Panc1 (cell line): Measurements from ENCODE around the gene ROR1. TPM values are rescaled to one million over a fixed set of nuclear protein-coding genes. Genes with fewer than 3 reads are reported as not detected.
"Not testable (repeated sequence)": the region's sequence is repeated elsewhere in the genome, so short reads cannot be mapped to it uniquely, and the experiment has no call there.

Source experiments
- ATAC-seq: fragments of 200-7000 bp; cut with Tn5 transposase; 2 replicates; pipeline ENCODE4 v1.9.1; 2020; ENCODE audit warnings: mild to moderate bottlenecking, moderate library complexity
- BruUV-seq: library from RNA; stranded (reverse); fragments of 400-500 nt; replicated peaks from 2 replicates; lab custom pipeline; 2021; lab: Mats Ljungman, UMichigan
- CTCF ChIA-PET: fragments of 300-600 bp; sonication (Branson Sonifier 250); formaldehyde crosslinking; loops from one replicate; lab custom pipeline; 2022; ENCODE audit warnings: antibody characterized with exemption; lab: Charles Lee
- POLR2A ChIA-PET: fragments of 300-600 bp; sonication (Branson Sonifier 250); formaldehyde crosslinking; loops from one replicate; lab custom pipeline; 2022; ENCODE audit warnings: antibody characterized with exemption; lab: Charles Lee
- DNase-seq: peaks from one replicate; pipeline ENCODE4 v3.0.0-alpha.2; 2010; ENCODE audit warnings: low read depth, low spot score
- H3K27ac ChIP-seq: 2 replicates; pipeline ENCODE4 v1.5.1; 2011; ENCODE audit warnings: mild to moderate bottlenecking, low read length, inconsistent platforms
- H3K27me3 ChIP-seq: fragments of 200-500 bp; sonication (Bioruptor generic); 2 replicates; pipeline ENCODE4 v1.6.0; 2014; ENCODE audit warnings: low read length, inconsistent platforms; ENCODE audit not compliant: control insufficient read depth, insufficient read depth
- H3K36me3 ChIP-seq: fragments of 200-500 bp; sonication (Bioruptor generic); 2 replicates; pipeline ENCODE4 v1.5.1; 2014; ENCODE audit warnings: inconsistent platforms, mild to moderate bottlenecking, low read length, moderate library complexity; ENCODE audit not compliant: control insufficient read depth, insufficient read depth
- H3K4me1 ChIP-seq: 2 replicates; pipeline ENCODE4 v1.5.1; 2011; ENCODE audit warnings: inconsistent platforms, mild to moderate bottlenecking, low read length, moderate library complexity; ENCODE audit not compliant: control insufficient read depth, insufficient read depth
- H3K4me3 ChIP-seq, 2 experiments: 2 replicates each; pipeline ENCODE4 v1.5.1; 2011 to 2012; ENCODE audit warnings: low read depth in 2 of 2, low read length in 2 of 2, mild to moderate bottlenecking in 2 of 2, inconsistent platforms in 1 of 2, moderate library complexity in 1 of 2
- H3K9me3 ChIP-seq: fragments of 200-500 bp; sonication (Bioruptor generic); 2 replicates; pipeline ENCODE4 v1.5.1; 2014; ENCODE audit warnings: low read depth, mild to moderate bottlenecking, inconsistent platforms, low read length, moderate library complexity; ENCODE audit not compliant: control insufficient read depth, insufficient read depth
- CTCF ChIP-seq: fragments of 450-650 bp; IDR thresholded peaks from 2 replicates; pipeline ENCODE4 v1.5.1; 2017; ENCODE audit warnings: mild to moderate bottlenecking
- POLR2AphosphoS5 ChIP-seq: IDR thresholded peaks from 2 replicates; pipeline ENCODE4 v1.6.1; 2012; ENCODE audit warnings: mild to moderate bottlenecking, low read depth, low read length, moderate library complexity
- SIN3A ChIP-seq: IDR thresholded peaks from 2 replicates; pipeline ENCODE4 v1.6.1; 2012; ENCODE audit warnings: low read depth, mild to moderate bottlenecking, low read length, moderate library complexity, borderline replicate concordance; ENCODE audit not compliant: insufficient read depth
- in situ Hi-C: cut with HindIII; loops from 2 replicates; pipeline ENCODE4 v1.10.0; 2016; ENCODE audit warnings: low sequenced_read_pairs, low pct_unique_long_range_greater_than_20kb
- intact Hi-C: fragments of 100-400 bp; cut with micrococcal nuclease; formaldehyde crosslinking; loops from one replicate; pipeline ENCODE4 v1.10.0; 2022; ENCODE audit not compliant: unreplicated experiment
- total RNA-seq: library from RNA; stranded (reverse); gene quantifications from one replicate; pipeline ENCODE4 v1.2.1, GENCODE V29; 2021; ENCODE audit not compliant: unreplicated experiment

The ROR1 gene
- total RNA-seq, 1 experiment from 2014 or later: 19.3 TPM

DNA sequence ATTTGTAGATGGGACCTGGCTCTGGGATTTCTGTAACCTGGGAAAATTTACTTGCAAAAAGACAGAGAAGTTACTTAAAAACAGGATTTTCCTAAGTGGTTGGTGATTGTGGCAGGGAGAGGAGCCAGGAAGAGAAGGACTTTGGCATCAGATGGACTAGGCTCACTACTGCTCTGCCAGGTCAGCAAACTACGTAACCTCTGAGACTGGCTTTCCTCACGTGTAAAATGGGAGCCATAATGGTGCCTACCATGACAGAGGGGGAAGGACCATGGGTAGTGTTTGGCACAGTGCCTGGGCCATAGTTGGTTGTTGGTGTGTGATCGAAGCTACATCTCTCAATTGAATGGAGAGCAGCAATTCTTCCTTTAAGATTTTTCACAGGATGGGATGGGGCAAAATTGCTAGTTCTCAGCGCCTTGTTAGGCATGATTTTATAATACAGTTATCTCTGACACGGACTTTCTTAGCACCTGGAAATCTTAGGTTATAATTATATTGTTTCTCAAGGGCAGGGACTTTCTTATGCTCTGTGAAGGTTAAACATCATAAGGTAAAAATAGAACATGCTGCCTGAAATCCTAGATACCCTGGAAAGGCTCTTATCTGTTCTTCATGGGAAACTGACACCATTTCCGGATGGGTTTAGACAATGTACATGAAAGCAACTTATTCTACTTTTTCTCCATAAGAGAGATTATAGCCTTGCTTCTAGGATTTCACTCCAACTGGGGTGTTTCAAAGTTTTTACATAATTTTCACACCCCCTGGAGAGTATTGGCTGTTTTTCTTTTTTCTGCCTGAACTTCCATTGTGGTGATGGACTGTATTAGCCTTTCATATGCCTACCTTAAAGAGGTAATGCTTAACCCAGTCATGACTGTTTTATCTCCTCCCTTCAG lies 10.9 kb downstream of the ROR1 start:
- Histone ChIP-seq H3K4me1 (peaks cover 20% of the 10 kb centered on the region), H3K27me3 (no peaks in the 10 kb centered on the region), H3K27ac (peak overlapping the region; percentile 18; the same call in 1 of the 2 replicates), H3K4me3 (no peak overlapping the region), H3K9me3 (no peaks in the 10 kb centered on the region), H3K36me3 (no peaks in the 10 kb centered on the region)
- BruUV-seq: no TSS peak
- DNase-seq (no peak), ATAC-seq (no peak)
- in situ Hi-C loops (no loop called here), intact Hi-C loops (no loop called here)
- POLR2A ChIA-PET: no interaction called here
- CTCF ChIA-PET: no interaction called here
- TF ChIP-seq SIN3A (no peak), CTCF (no peak), POLR2AphosphoS5 (no peak)

- BruUV-seq, H3K9me3 ChIP-seq, CTCF ChIA-PET, H3K4me3 ChIP-seq, H3K36me3 ChIP-seq, H3K27ac ChIP-seq, intact Hi-C loops, H3K27me3 ChIP-seq, POLR2A ChIA-PET, ATAC-seq, in situ Hi-C loops, DNase-seq: not testable (repeated sequence)
- peaks cover 13% of the 10 kb centered on the region; the same call in 1 of the 2 replicates for H3K4me1 ChIP-seq
Measured at GRCh38 chr1:63787270-63787669, 13.5 kb downstream of the ROR1 start.

DNA sequence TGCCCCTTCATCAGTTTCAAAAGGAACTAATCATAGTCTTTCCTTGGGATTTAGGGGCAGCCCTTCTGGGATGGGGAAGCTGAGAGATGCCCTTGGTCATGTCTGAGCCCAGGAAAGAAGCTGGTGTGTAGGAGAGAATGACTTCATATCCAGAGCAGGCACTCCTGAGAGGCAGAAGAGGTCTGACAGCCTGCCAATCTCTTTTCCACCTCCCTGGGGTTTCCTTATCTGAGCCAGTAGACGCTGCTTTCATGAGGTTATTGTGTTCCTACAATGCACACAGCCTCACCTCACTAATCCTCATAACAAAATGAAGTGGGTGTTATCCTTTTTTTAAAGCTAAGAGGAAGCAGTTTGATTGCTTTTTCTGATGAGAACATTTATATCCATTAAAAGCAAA lies 14.1 kb downstream of the ROR1 start:
- no TSS peak for BruUV-seq
- in situ Hi-C loops: no loop called here

More for the DNA sequence above, 14.1 kb downstream of the ROR1 start:
- Histone ChIP-seq H3K4me3 (no peak overlapping the region), H3K4me1 (peaks cover 13% of the 10 kb centered on the region; the same call in 1 of the 2 replicates), H3K27ac (no peak overlapping the region), H3K36me3 (no peaks in the 10 kb centered on the region), H3K27me3 (no peaks in the 10 kb centered on the region), H3K9me3 (no peaks in the 10 kb centered on the region)
- ChIA-PET CTCF (no interaction called here), POLR2A (no interaction called here)
- no peak for ATAC-seq
- no peak for DNase-seq
- TF ChIP-seq CTCF: no peak
- intact Hi-C loops: no loop called here
